Activated CD8-positive, alpha-beta T cell treated with anti-CD3 and anti-CD28 coated beads for 36 hours (primary cell): Measurements from ENCODE around the gene RHOH. TPM values are rescaled to one million over a fixed set of nuclear protein-coding genes. Genes with fewer than 3 reads are reported as not detected.
A peak's percentile ranks its signal among the peaks of the same experiment; 100 is the strongest.

Source experiments
- ATAC-seq: fragments of 200-7000 bp; cut with Tn5 transposase; one replicate; pipeline ENCODE4 v1.10.0; 2021; ENCODE audit warnings: mild to moderate bottlenecking, moderate library complexity
- CTCF ChIA-PET: fragments of 350-600 bp; sonication (Branson Sonifier 250); formaldehyde crosslinking; loops from one replicate; lab custom pipeline; 2021; ENCODE audit warnings: antibody characterized with exemption; lab: Charles Lee
- POLR2A ChIA-PET: fragments of 350-600 bp; sonication (Branson Sonifier 250); formaldehyde crosslinking; loops from one replicate; lab custom pipeline; 2021; ENCODE audit warnings: antibody characterized with exemption; lab: Charles Lee
- DNase-seq: peaks from one replicate; pipeline ENCODE4 v3.0.0-alpha.2; 2020
- H3K27ac Mint-ChIP-seq: one replicate; pipeline ENCODE4 v1.8.0; 2021; ENCODE audit warnings: mild to moderate bottlenecking, mixed read lengths
- H3K27me3 Mint-ChIP-seq: one replicate; pipeline ENCODE4 v1.8.0; 2021; ENCODE audit warnings: mixed read lengths
- H3K36me3 Mint-ChIP-seq: one replicate; pipeline ENCODE4 v1.8.0; 2021; ENCODE audit warnings: low read depth, mixed read lengths
- H3K4me1 Mint-ChIP-seq: one replicate; pipeline ENCODE4 v1.8.0; 2021; ENCODE audit warnings: low read depth, mixed read lengths
- H3K4me3 Mint-ChIP-seq: one replicate; pipeline ENCODE4 v1.8.0; 2021; ENCODE audit warnings: mild to moderate bottlenecking, moderate library complexity, mixed read lengths
- H3K9me3 Mint-ChIP-seq: one replicate; pipeline ENCODE4 v1.8.0; 2021; ENCODE audit warnings: mixed read lengths
- CTCF ChIP-seq: fragments of 200-600 bp; IDR thresholded peaks from one replicate; pipeline ENCODE4 v1.8.0; 2022; ENCODE audit warnings: antibody characterized with exemption, mild to moderate bottlenecking
- intact Hi-C: fragments of 100-400 bp; cut with micrococcal nuclease; formaldehyde crosslinking; loops from one replicate; pipeline ENCODE4 v1.10.0; 2022
- total RNA-seq, 2 experiments: library from RNA; stranded (reverse); gene quantifications; one replicate each; pipeline ENCODE4 v1.2.3, GENCODE V29; 2021

RHOH gene
- total RNA-seq, 2 experiments from 2014 or later, result 121 to 126 TPM

- ChIA-PET POLR2A (interaction anchor here (0.7 to 1.9 kb wide), 8 partner anchors 10 to 128 kb away, joined by 3 to 9 read pairs (median 4); partner anchors contain the start of genes N4BP2 and RHOH), CTCF (interaction anchor here (1.0 to 2.2 kb wide), 9 partner anchors 11 to 141 kb away, joined by 3 to 9 read pairs (median 4); no protein-coding TSS in a partner anchor)
- peaks cover 2% of the 10 kb centered on the region for H3K9me3 Mint-ChIP-seq
- peak overlapping the region; percentile 32 for H3K27ac Mint-ChIP-seq
- H3K4me1 Mint-ChIP-seq, result peaks cover 46% of the 10 kb centered on the region
- ATAC-seq (peak; percentile 78), DNase-seq (no peak)
- peak overlapping the region; percentile 1 for H3K4me3 Mint-ChIP-seq
- no peaks in the 10 kb centered on the region for H3K36me3 Mint-ChIP-seq
- no peak for TF ChIP-seq CTCF
- intact Hi-C loops, result no loop called here
- no peaks in the 10 kb centered on the region for H3K27me3 Mint-ChIP-seq
Measured at GRCh38 chr4:40183615-40184411, 13.0 kb upstream of the RHOH start.

- Mint-ChIP-seq H3K9me3 (peaks cover 2% of the 10 kb centered on the region), H3K36me3 (no peaks in the 10 kb centered on the region), H3K4me1 (peaks cover 50% of the 10 kb centered on the region), H3K4me3 (no peak overlapping the region), H3K27ac (no peak overlapping the region), H3K27me3 (no peaks in the 10 kb centered on the region)
- POLR2A ChIA-PET, result interaction anchor here (1.2 to 6.5 kb wide), 4 partner anchors 10 to 120 kb away, joined by 3 to 51 read pairs (median 5); no protein-coding TSS in a partner anchor
- CTCF ChIA-PET, result interaction anchor here (0.8 to 2.2 kb wide), 7 partner anchors 9 to 140 kb away, joined by 3 to 10 read pairs (median 5); no protein-coding TSS in a partner anchor
- intact Hi-C loops, result no loop called here
- TF ChIP-seq CTCF, result no peak
- no peak for DNase-seq
- no peak for ATAC-seq
Measured at GRCh38 chr4:40185830-40186664, 10.8 kb upstream of the RHOH start.

- TF ChIP-seq CTCF, result no peak
- POLR2A ChIA-PET, result interaction anchor here (1.1 to 6.5 kb wide), 7 partner anchors 9 to 119 kb away, joined by 3 to 51 read pairs (median 4); no protein-coding TSS in a partner anchor
- H3K9me3 Mint-ChIP-seq, result peaks cover 2% of the 10 kb centered on the region
- H3K27ac Mint-ChIP-seq, result no peak overlapping the region
- H3K4me1 Mint-ChIP-seq, result peaks cover 51% of the 10 kb centered on the region
- ATAC-seq, result no peak
- CTCF ChIA-PET, result interaction anchor here (0.7 to 2.2 kb wide), 6 partner anchors 8 to 139 kb away, joined by 3 to 10 read pairs (median 4); no protein-coding TSS in a partner anchor
- H3K36me3 Mint-ChIP-seq, result no peaks in the 10 kb centered on the region
- H3K4me3 Mint-ChIP-seq, result no peak overlapping the region
- DNase-seq, result no peak
- intact Hi-C loops, result no loop called here
- H3K27me3 Mint-ChIP-seq, result no peaks in the 10 kb centered on the region
Measured at GRCh38 chr4:40186665-40187014, 10.2 kb upstream of the RHOH start.

GRCh38 chr4:40187386-40187906 lies 9.4 kb upstream of the RHOH start:
- no peaks in the 10 kb centered on the region for H3K9me3 Mint-ChIP-seq
- POLR2A ChIA-PET, result interaction anchor here (1.1 to 6.5 kb wide), 4 partner anchors 12 to 43 kb away, joined by 3 to 51 read pairs (median 4); no protein-coding TSS in a partner anchor
- H3K4me3 Mint-ChIP-seq, result no peak overlapping the region
- peak; percentile 14 for ATAC-seq
- intact Hi-C loops, result no loop called here
- no peaks in the 10 kb centered on the region for H3K27me3 Mint-ChIP-seq
- TF ChIP-seq CTCF, result no peak
- DNase-seq, result no peak
- no peaks in the 10 kb centered on the region for H3K36me3 Mint-ChIP-seq
- CTCF ChIA-PET, result interaction anchor here (0.7 to 2.2 kb wide), 5 partner anchors 7 to 130 kb away, joined by 3 to 10 read pairs (median 3); no protein-coding TSS in a partner anchor
- peaks cover 53% of the 10 kb centered on the region for H3K4me1 Mint-ChIP-seq
- H3K27ac Mint-ChIP-seq, result no peak overlapping the region
